SK-N-SH (cell line): Measurements from ENCODE around the gene ZIC2. TPM values are rescaled to one million over a fixed set of nuclear protein-coding genes. Genes with fewer than 3 reads are reported as not detected.

Experiments used
- CTCF ChIA-PET: fragments of 300-600, 350-600 bp; formaldehyde crosslinking; extraction: SDS; loops from one replicate; lab custom pipeline; 2021; lab: Yijun Ruan, JAX
- POLR2A ChIA-PET: fragments of 350-600 bp; sonication (Branson Sonifier 250); formaldehyde crosslinking; extraction: SDS; loops from one replicate; lab custom pipeline; 2020; ENCODE audit warnings: antibody characterized with exemption, inconsistent platforms; lab: Yijun Ruan, JAX
- DNase-seq: peaks from one replicate; pipeline ENCODE4 v3.0.0; 2012
- H2AFZ ChIP-seq: fragments of 200-600 bp; sonication (generic); 2 replicates; pipeline ENCODE4 v1.8.1; 2016; ENCODE audit warnings: antibody characterized with exemption, mild to moderate bottlenecking, low read depth
- H3F3A ChIP-seq: fragments of 200-600 bp; sonication (generic); replicated peaks from 2 replicates; pipeline ENCODE3; 2016; ENCODE audit warnings: antibody characterized with exemption, mild to moderate bottlenecking; ENCODE audit not compliant: insufficient read depth
- H3K27ac ChIP-seq, 2 experiments: fragments of 200-500 bp in 1 of 2; fragments of 200-600 bp in 1 of 2; sonication (Bioruptor generic) in 1 of 2; sonication (generic), shearing (Covaris generic) in 1 of 2; 2 replicates each; pipeline versions ENCODE4 v1.5.1 to v1.6.1; 2014 to 2016; ENCODE audit warnings: low read depth in 2 of 2, inconsistent platforms in 1 of 2, low read length in 1 of 2, mild to moderate bottlenecking in 1 of 2, mixed read lengths in 1 of 2
- H3K27me3 ChIP-seq: fragments of 200-600 bp; sonication (generic), shearing (Covaris generic); 2 replicates; pipeline ENCODE4 v1.6.1; 2016; ENCODE audit warnings: mixed run types; ENCODE audit not compliant: insufficient read depth
- H3K36me3 ChIP-seq, 2 experiments: fragments of 200-500 bp in 1 of 2; fragments of 200-600 bp in 1 of 2; sonication (Bioruptor generic) in 1 of 2; sonication (generic) in 1 of 2; replicated peaks in 1 of 2; 2 replicates each; pipeline versions ENCODE3 to v1.5.1; 2014 to 2016; ENCODE audit warnings: low read length in 1 of 2, mild to moderate bottlenecking in 1 of 2; ENCODE audit not compliant: insufficient read depth in 2 of 2, control insufficient read depth in 1 of 2
- H3K4me1 ChIP-seq, 2 experiments: fragments of 200-500 bp in 1 of 2; fragments of 200-600 bp in 1 of 2; sonication (Bioruptor generic) in 1 of 2; sonication (generic), shearing (Covaris generic) in 1 of 2; 2 replicates each; pipeline versions ENCODE4 v1.5.1 to v1.6.1; 2014 to 2016; ENCODE audit warnings: low read depth in 1 of 2, low read length in 1 of 2, mixed run types in 1 of 2; ENCODE audit not compliant: insufficient read depth in 2 of 2, control insufficient read depth in 1 of 2
- H3K4me2 ChIP-seq: fragments of 200-600 bp; sonication (generic), shearing (Covaris generic); 2 replicates; pipeline ENCODE4 v1.6.1; 2017; ENCODE audit warnings: mixed run types
- H3K4me3 ChIP-seq, 2 experiments: fragments of 200-500 bp in 1 of 2; fragments of 200-600 bp in 1 of 2; sonication (Bioruptor generic) in 1 of 2; sonication (generic), shearing (Covaris generic) in 1 of 2; 2 replicates each; pipeline versions ENCODE4 v1.5.1 to v1.8.1; 2014 to 2016; ENCODE audit warnings: low read depth in 2 of 2, inconsistent platforms in 1 of 2, low read length in 1 of 2, mild to moderate bottlenecking in 1 of 2, mixed read lengths in 1 of 2, moderate library complexity in 1 of 2
- H3K79me2 ChIP-seq: fragments of 200-600 bp; sonication (generic); 2 replicates; pipeline ENCODE4 v1.8.1; 2017; ENCODE audit warnings: mild to moderate bottlenecking; ENCODE audit not compliant: insufficient read depth
- H3K9ac ChIP-seq: fragments of 200-600 bp; sonication (generic); 2 replicates; pipeline ENCODE4 v1.6.1; 2017; ENCODE audit warnings: mixed run types
- H3K9me2 ChIP-seq: fragments of 200-600 bp; sonication (generic); 2 replicates; pipeline ENCODE4 v1.6.1; 2017; ENCODE audit warnings: mixed run types
- H3K9me3 ChIP-seq: fragments of 200-600 bp; sonication (generic); 2 replicates; pipeline ENCODE4 v1.6.1; 2017; ENCODE audit warnings: mixed run types, mild to moderate bottlenecking, moderate library complexity
- H4K20me1 ChIP-seq: fragments of 200-600 bp; sonication (generic); 2 replicates; pipeline ENCODE4 v1.6.1; 2017; ENCODE audit warnings: mild to moderate bottlenecking, mixed run types; ENCODE audit not compliant: insufficient read depth
- CHD2 ChIP-seq: fragments of 150-350 bp; IDR thresholded peaks from 2 replicates; pipeline ENCODE4 v1.6.1; 2018; ENCODE audit warnings: low read length; ENCODE audit not compliant: partially characterized antibody
- EP300 ChIP-seq, 2 experiments: IDR thresholded peaks; 2 replicates each; pipeline versions ENCODE4 v1.4.0 to v1.6.1; 2012; ENCODE audit warnings: borderline replicate concordance in 1 of 2, low read depth in 1 of 2, low read length in 1 of 2
- EZH2phosphoT487 ChIP-seq: fragments of 200-600 bp; sonication (generic); IDR thresholded peaks from 2 replicates; pipeline ENCODE4 v1.6.1; 2017; ENCODE audit warnings: low read depth, mixed run types, mild to moderate bottlenecking, antibody characterized with exemption, moderate library complexity, borderline replicate concordance
- FOSL2 ChIP-seq: IDR thresholded peaks from 2 replicates; pipeline ENCODE4 v1.4.0; 2012; ENCODE audit warnings: low read depth, mild to moderate bottlenecking, moderate library complexity, borderline replicate concordance
- GATA2 ChIP-seq: sonication (generic); formaldehyde crosslinking; IDR thresholded peaks from 2 replicates; pipeline ENCODE4 v1.5.0; 2020; ENCODE audit warnings: mild to moderate bottlenecking, missing genetic modification reagents
- MXI1 ChIP-seq: IDR thresholded peaks from 2 replicates; pipeline ENCODE4 v1.6.1; 2012; ENCODE audit warnings: mild to moderate bottlenecking, low read depth, low read length, improper control_type of control experiment
- NFIC ChIP-seq: IDR thresholded peaks from 2 replicates; pipeline ENCODE4 v1.4.0; 2012; ENCODE audit warnings: borderline replicate concordance
- POLR2AphosphoS5 ChIP-seq: IDR thresholded peaks from 2 replicates; pipeline ENCODE4 v1.6.1; 2012; ENCODE audit warnings: low read depth, low read length
- RCOR1 ChIP-seq: fragments of 150-350 bp; IDR thresholded peaks from 2 replicates; pipeline ENCODE4 v1.6.1; 2017; ENCODE audit warnings: antibody characterized with exemption, low read length
- TEAD4 ChIP-seq: IDR thresholded peaks from 2 replicates; pipeline ENCODE4 v1.4.0; 2012; ENCODE audit warnings: mild to moderate bottlenecking, borderline replicate concordance; ENCODE audit not compliant: insufficient read depth
- YY1 ChIP-seq: IDR thresholded peaks from 2 replicates; pipeline ENCODE4 v1.4.0; 2012; ENCODE audit warnings: low read depth, mild to moderate bottlenecking
- WGBS: methylation state at CpG from one replicate; pipeline ENCODE4 v1.1.6; 2017; ENCODE audit warnings: low lambda C conversion rate; 5-methylcytosine and 5-hydroxymethylcytosine counted together
- polyA plus RNA-seq, 3 experiments: library from polyadenylated mRNA; depleted of rRNA; stranded (reverse); fragments of >200 nt; gene quantifications; 2 replicates each; pipeline ENCODE4 v1.2.3, GENCODE V29; 2012
- TF ChIP-seq, protein P1 (sequence below): IDR thresholded peaks from 2 replicates; pipeline ENCODE4 v1.4.0; 2012; ENCODE audit warnings: low read depth, borderline replicate concordance
- TF ChIP-seq, protein P2 (sequence below): fragments of 200-600 bp; sonication (generic); IDR thresholded peaks from 2 replicates; pipeline ENCODE4 v1.6.1; 2017; ENCODE audit warnings: antibody characterized with exemption, mild to moderate bottlenecking, moderate library complexity
- TF ChIP-seq, protein P3 (sequence below): IDR thresholded peaks from 2 replicates; pipeline ENCODE4 v1.6.1; 2012; ENCODE audit warnings: mild to moderate bottlenecking, low read depth, low read length, moderate library complexity
- TF ChIP-seq, protein P4 (sequence below): fragments of 150-350 bp; IDR thresholded peaks from 2 replicates; pipeline ENCODE4 v1.6.1; 2016; ENCODE audit warnings: mild to moderate bottlenecking, low read depth, low read length

ZIC2 gene
- polyA plus RNA-seq, 1 of the 3 experiments (the other 2 are of a cell fraction): not detected

DNA sequence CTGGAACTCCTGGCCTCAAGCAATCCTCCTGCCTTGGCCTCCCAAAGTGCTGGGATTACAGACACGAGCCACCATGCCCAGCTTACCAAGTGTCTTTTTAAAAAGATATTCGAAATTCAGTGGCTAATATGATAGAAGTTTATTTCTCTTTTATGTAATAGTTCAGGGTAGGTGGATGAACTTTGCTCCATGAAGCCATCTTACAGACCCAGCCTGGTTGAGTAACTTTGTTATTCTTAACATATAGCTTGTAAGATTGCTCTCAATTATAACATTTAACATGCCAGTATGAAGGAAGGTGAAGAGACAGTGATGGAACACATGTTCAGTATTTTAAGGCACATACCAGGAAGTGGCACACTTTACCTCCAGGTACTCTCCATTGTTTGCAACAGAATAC, 42.4 kb downstream of the ZIC2 start:
- ChIA-PET CTCF (no interaction called here), POLR2A (no interaction called here)
- H3K27me3 ChIP-seq: no peaks in the 10 kb centered on the region
- H3K9me3 ChIP-seq: no peaks in the 10 kb centered on the region
- no peak overlapping the region for H2AFZ ChIP-seq
- no peak overlapping the region for H3K9ac ChIP-seq
- H3K79me2 ChIP-seq: no peaks in the 10 kb centered on the region
- H4K20me1 ChIP-seq: no peaks in the 10 kb centered on the region
- H3K4me3 ChIP-seq: no peak overlapping the region
- H3F3A ChIP-seq: no peaks in the 10 kb centered on the region
- no peak overlapping the region for H3K4me2 ChIP-seq
- no peaks in the 10 kb centered on the region for H3K4me1 ChIP-seq
- no peaks in the 10 kb centered on the region for H3K36me3 ChIP-seq
- WGBS: 70% methylated on average over 2 of the region's 2 CpGs
- TF ChIP-seq EP300 (IDR thresholded peaks at IDR 0.05; ENCODE audit: borderline replicate concordance in 1 of 2, low read depth in 1 of 2, low read length in 1 of 2) (no peak), GATA2 (CRISPR knock-in tag) (no peak), EZH2phosphoT487 (no peak), YY1 (no peak), MXI1 (no peak), POLR2AphosphoS5 (no peak), CHD2 (no peak), TEAD4 (no peak), FOSL2 (no peak), NFIC (no peak), RCOR1 (no peak)
- TF ChIP-seq, protein P1, sequence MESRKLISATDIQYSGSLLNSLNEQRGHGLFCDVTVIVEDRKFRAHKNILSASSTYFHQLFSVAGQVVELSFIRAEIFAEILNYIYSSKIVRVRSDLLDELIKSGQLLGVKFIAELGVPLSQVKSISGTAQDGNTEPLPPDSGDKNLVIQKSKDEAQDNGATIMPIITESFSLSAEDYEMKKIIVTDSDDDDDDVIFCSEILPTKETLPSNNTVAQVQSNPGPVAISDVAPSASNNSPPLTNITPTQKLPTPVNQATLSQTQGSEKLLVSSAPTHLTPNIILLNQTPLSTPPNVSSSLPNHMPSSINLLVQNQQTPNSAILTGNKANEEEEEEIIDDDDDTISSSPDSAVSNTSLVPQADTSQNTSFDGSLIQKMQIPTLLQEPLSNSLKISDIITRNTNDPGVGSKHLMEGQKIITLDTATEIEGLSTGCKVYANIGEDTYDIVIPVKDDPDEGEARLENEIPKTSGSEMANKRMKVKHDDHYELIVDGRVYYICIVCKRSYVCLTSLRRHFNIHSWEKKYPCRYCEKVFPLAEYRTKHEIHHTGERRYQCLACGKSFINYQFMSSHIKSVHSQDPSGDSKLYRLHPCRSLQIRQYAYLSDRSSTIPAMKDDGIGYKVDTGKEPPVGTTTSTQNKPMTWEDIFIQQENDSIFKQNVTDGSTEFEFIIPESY: no peak
- TF ChIP-seq, protein P2, sequence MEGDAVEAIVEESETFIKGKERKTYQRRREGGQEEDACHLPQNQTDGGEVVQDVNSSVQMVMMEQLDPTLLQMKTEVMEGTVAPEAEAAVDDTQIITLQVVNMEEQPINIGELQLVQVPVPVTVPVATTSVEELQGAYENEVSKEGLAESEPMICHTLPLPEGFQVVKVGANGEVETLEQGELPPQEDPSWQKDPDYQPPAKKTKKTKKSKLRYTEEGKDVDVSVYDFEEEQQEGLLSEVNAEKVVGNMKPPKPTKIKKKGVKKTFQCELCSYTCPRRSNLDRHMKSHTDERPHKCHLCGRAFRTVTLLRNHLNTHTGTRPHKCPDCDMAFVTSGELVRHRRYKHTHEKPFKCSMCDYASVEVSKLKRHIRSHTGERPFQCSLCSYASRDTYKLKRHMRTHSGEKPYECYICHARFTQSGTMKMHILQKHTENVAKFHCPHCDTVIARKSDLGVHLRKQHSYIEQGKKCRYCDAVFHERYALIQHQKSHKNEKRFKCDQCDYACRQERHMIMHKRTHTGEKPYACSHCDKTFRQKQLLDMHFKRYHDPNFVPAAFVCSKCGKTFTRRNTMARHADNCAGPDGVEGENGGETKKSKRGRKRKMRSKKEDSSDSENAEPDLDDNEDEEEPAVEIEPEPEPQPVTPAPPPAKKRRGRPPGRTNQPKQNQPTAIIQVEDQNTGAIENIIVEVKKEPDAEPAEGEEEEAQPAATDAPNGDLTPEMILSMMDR: no peak
- TF ChIP-seq, protein P3, sequence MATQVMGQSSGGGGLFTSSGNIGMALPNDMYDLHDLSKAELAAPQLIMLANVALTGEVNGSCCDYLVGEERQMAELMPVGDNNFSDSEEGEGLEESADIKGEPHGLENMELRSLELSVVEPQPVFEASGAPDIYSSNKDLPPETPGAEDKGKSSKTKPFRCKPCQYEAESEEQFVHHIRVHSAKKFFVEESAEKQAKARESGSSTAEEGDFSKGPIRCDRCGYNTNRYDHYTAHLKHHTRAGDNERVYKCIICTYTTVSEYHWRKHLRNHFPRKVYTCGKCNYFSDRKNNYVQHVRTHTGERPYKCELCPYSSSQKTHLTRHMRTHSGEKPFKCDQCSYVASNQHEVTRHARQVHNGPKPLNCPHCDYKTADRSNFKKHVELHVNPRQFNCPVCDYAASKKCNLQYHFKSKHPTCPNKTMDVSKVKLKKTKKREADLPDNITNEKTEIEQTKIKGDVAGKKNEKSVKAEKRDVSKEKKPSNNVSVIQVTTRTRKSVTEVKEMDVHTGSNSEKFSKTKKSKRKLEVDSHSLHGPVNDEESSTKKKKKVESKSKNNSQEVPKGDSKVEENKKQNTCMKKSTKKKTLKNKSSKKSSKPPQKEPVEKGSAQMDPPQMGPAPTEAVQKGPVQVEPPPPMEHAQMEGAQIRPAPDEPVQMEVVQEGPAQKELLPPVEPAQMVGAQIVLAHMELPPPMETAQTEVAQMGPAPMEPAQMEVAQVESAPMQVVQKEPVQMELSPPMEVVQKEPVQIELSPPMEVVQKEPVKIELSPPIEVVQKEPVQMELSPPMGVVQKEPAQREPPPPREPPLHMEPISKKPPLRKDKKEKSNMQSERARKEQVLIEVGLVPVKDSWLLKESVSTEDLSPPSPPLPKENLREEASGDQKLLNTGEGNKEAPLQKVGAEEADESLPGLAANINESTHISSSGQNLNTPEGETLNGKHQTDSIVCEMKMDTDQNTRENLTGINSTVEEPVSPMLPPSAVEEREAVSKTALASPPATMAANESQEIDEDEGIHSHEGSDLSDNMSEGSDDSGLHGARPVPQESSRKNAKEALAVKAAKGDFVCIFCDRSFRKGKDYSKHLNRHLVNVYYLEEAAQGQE: no peak
- TF ChIP-seq, protein P4, sequence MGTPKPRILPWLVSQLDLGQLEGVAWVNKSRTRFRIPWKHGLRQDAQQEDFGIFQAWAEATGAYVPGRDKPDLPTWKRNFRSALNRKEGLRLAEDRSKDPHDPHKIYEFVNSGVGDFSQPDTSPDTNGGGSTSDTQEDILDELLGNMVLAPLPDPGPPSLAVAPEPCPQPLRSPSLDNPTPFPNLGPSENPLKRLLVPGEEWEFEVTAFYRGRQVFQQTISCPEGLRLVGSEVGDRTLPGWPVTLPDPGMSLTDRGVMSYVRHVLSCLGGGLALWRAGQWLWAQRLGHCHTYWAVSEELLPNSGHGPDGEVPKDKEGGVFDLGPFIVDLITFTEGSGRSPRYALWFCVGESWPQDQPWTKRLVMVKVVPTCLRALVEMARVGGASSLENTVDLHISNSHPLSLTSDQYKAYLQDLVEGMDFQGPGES: no peak
- no peak for DNase-seq
- H3K9me2 ChIP-seq: no peaks in the 10 kb centered on the region
- H3K27ac ChIP-seq: no peak overlapping the region
